RWPE2 (cell line): ENCODE measurements around the gene GAREM1.

Source experiments
- ATAC-seq: fragments of 200-7000 bp; cut with Tn5 transposase; 3 replicates; pipeline ENCODE4 v1.9.1; 2021; ENCODE audit warnings: low read depth
- DNase-seq: peaks from one replicate; pipeline ENCODE4 v3.0.0-alpha.2; 2020; ENCODE audit warnings: low spot score
- H3K27ac ChIP-seq: fragments of 450-650 bp; 2 replicates; pipeline ENCODE4 v1.5.1; 2017; ENCODE audit warnings: mild to moderate bottlenecking; ENCODE audit not compliant: poor library complexity, severe bottlenecking
- H3K27me3 ChIP-seq: fragments of 250-450 bp; sonication (Bioruptor Pico); 2 replicates; pipeline ENCODE4 v1.5.1; 2021; ENCODE audit warnings: mild to moderate bottlenecking, moderate library complexity; ENCODE audit not compliant: insufficient read depth, poor library complexity, severe bottlenecking
- H3K36me3 ChIP-seq: fragments of 250-450 bp; sonication (Bioruptor Pico); 2 replicates; pipeline ENCODE4 v1.5.1; 2020; ENCODE audit warnings: low read depth, mild to moderate bottlenecking, moderate library complexity
- H3K4me1 ChIP-seq: fragments of 250-450 bp; sonication (Bioruptor Pico); 2 replicates; pipeline ENCODE4 v1.5.1; 2021; ENCODE audit warnings: mild to moderate bottlenecking, moderate library complexity; ENCODE audit not compliant: insufficient read depth, poor library complexity, severe bottlenecking
- H3K4me3 ChIP-seq: fragments of 250-450 bp; sonication (Bioruptor Pico); 2 replicates; pipeline ENCODE4 v1.5.1; 2021; ENCODE audit warnings: mild to moderate bottlenecking, moderate library complexity; ENCODE audit not compliant: severe bottlenecking
- H3K9me3 ChIP-seq: fragments of 250-450 bp; sonication (Bioruptor Pico); 2 replicates; pipeline ENCODE4 v1.5.1; 2021; ENCODE audit warnings: mild to moderate bottlenecking, moderate library complexity; ENCODE audit not compliant: severe bottlenecking
- CTCF ChIP-seq: fragments of 450-650 bp; IDR thresholded peaks from one replicate; pipeline ENCODE4 v1.5.1; 2017; ENCODE audit warnings: mild to moderate bottlenecking, moderate library complexity; ENCODE audit not compliant: poor library complexity, severe bottlenecking

The GAREM1 gene

GRCh38 chr18:32310774-32311173, 159.9 kb downstream of the GAREM1 start:
- no peak for DNase-seq
- Histone ChIP-seq H3K36me3 (no peaks in the 10 kb centered on the region), H3K27me3 (no peaks in the 10 kb centered on the region), H3K4me1 (peaks cover 13% of the 10 kb centered on the region), H3K27ac (no peak overlapping the region), H3K9me3 (no peaks in the 10 kb centered on the region), H3K4me3 (no peak overlapping the region)
- ATAC-seq, result no peak
- TF ChIP-seq CTCF, result no peak

GRCh38 chr18:32310101-32310500, 160.6 kb downstream of the GAREM1 start:
- Histone ChIP-seq H3K27ac (no peak overlapping the region), H3K27me3 (no peaks in the 10 kb centered on the region), H3K36me3 (no peaks in the 10 kb centered on the region), H3K4me1 (peaks cover 13% of the 10 kb centered on the region), H3K4me3 (no peak overlapping the region), H3K9me3 (no peaks in the 10 kb centered on the region)
- TF ChIP-seq CTCF, result no peak
- no peak for ATAC-seq
- DNase-seq, result no peak

GRCh38 chr18:32308493-32309120, 162.1 kb downstream of the GAREM1 start:
- H3K27ac ChIP-seq, result peak overlapping the region; percentile 27
- no peak for TF ChIP-seq CTCF
- ATAC-seq, result peak; percentile 100
- no peak overlapping the region for H3K4me3 ChIP-seq
- peaks cover 13% of the 10 kb centered on the region for H3K4me1 ChIP-seq
- no peaks in the 10 kb centered on the region for H3K27me3 ChIP-seq
- DNase-seq, result no peak
- no peaks in the 10 kb centered on the region for H3K36me3 ChIP-seq
- H3K9me3 ChIP-seq, result no peaks in the 10 kb centered on the region

- Histone ChIP-seq H3K36me3 (no peaks in the 10 kb centered on the region), H3K9me3 (no peaks in the 10 kb centered on the region), H3K4me3 (no peak overlapping the region), H3K27ac (no peak overlapping the region), H3K27me3 (no peaks in the 10 kb centered on the region), H3K4me1 (peaks cover 15% of the 10 kb centered on the region)
- TF ChIP-seq CTCF, result no peak
- DNase-seq (no peak), ATAC-seq (no peak)
Measured at GRCh38 chr18:32303400-32303799, 167.3 kb downstream of the GAREM1 start.

- no peak for TF ChIP-seq CTCF
- no peak overlapping the region for H3K27ac ChIP-seq
- no peak for DNase-seq
Measured at GRCh38 chr18:32302806-32303205, 167.9 kb downstream of the GAREM1 start.

More at GRCh38 chr18:32302806-32303205, 167.9 kb downstream of the GAREM1 start:
- Histone ChIP-seq H3K36me3 (no peaks in the 10 kb centered on the region), H3K27me3 (no peaks in the 10 kb centered on the region), H3K4me3 (no peak overlapping the region), H3K4me1 (peaks cover 9% of the 10 kb centered on the region), H3K9me3 (no peaks in the 10 kb centered on the region)
- ATAC-seq, result no peak
